WERI-Rb-1 (cell line): Measurements from ENCODE around the gene CD72.
"Not testable (repeated sequence)": the region's sequence is repeated elsewhere in the genome, so short reads cannot be mapped to it uniquely, and the experiment has no call there.

Experiments
- DNase-seq: peaks from one replicate; pipeline ENCODE4 v3.0.0-alpha.2; 2020
- H3K27ac ChIP-seq: fragments of 250-450 bp; sonication (Bioruptor Pico); 2 replicates; pipeline ENCODE4 v1.5.1; 2020; ENCODE audit warnings: mild to moderate bottlenecking, moderate library complexity
- H3K27me3 ChIP-seq: fragments of 250-450 bp; sonication (Bioruptor Pico); 2 replicates; pipeline ENCODE4 v1.5.1; 2021; ENCODE audit warnings: mild to moderate bottlenecking, low read depth, moderate library complexity; ENCODE audit not compliant: insufficient read depth, severe bottlenecking
- H3K36me3 ChIP-seq: fragments of 250-450 bp; sonication (Bioruptor Pico); 2 replicates; pipeline ENCODE4 v1.5.1; 2020; ENCODE audit warnings: mild to moderate bottlenecking, moderate library complexity
- H3K4me3 ChIP-seq: 2 replicates; pipeline ENCODE4 v1.5.1; 2011; ENCODE audit warnings: low read depth, mild to moderate bottlenecking, control low read depth, low read length
- H3K9me3 ChIP-seq: fragments of 250-450 bp; sonication (Bioruptor Pico); 2 replicates; pipeline ENCODE4 v1.5.1; 2021; ENCODE audit warnings: mild to moderate bottlenecking, moderate library complexity; ENCODE audit not compliant: severe bottlenecking
- CTCF ChIP-seq: IDR thresholded peaks from 2 replicates; pipeline ENCODE4 v1.5.1; 2011; ENCODE audit warnings: low read depth, mild to moderate bottlenecking, control low read depth, inconsistent platforms, low read length

CD72 gene

GRCh38 chr9:35599763-35600604 is 18.2 kb downstream of the CD72 start:
- Histone ChIP-seq H3K4me3 (no peak overlapping the region), H3K27me3 (no peaks in the 10 kb centered on the region), H3K9me3 (no peaks in the 10 kb centered on the region), H3K27ac (no peak overlapping the region), H3K36me3 (no peaks in the 10 kb centered on the region)
- no peak for DNase-seq
- TF ChIP-seq CTCF = peak; percentile 41; the same call in 1 of the 2 replicates

- Histone ChIP-seq H3K9me3 (no peaks in the 10 kb centered on the region), H3K27me3 (no peaks in the 10 kb centered on the region), H3K4me3 (no peak overlapping the region), H3K27ac (no peak overlapping the region), H3K36me3 (no peaks in the 10 kb centered on the region)
- TF ChIP-seq CTCF = no peak
- DNase-seq = no peak
These were observed 19.2 kb downstream of the CD72 start for GRCh38 chr9:35598866-35599590.

GRCh38 chr9:35596907-35597306 is 21.3 kb downstream of the CD72 start:
- DNase-seq, H3K27ac ChIP-seq, H3K36me3 ChIP-seq, H3K9me3 ChIP-seq, H3K4me3 ChIP-seq, H3K27me3 ChIP-seq: not testable (repeated sequence)

- H3K4me3 ChIP-seq = no peak overlapping the region
- TF ChIP-seq CTCF = no peak
These were observed 23.7 kb downstream of the CD72 start for GRCh38 chr9:35594471-35594870.

GRCh38 chr9:35593581-35593980 is 24.6 kb downstream of the CD72 start:
- TF ChIP-seq CTCF = no peak
- no peak overlapping the region for H3K27ac ChIP-seq
- H3K4me3 ChIP-seq = no peak overlapping the region

More at GRCh38 chr9:35594471-35594870, 23.7 kb downstream of the CD72 start:
- Histone ChIP-seq H3K27ac (no peak overlapping the region), H3K36me3 (no peaks in the 10 kb centered on the region), H3K27me3 (no peaks in the 10 kb centered on the region), H3K9me3 (peaks cover 9% of the 10 kb centered on the region)
- no peak for DNase-seq

GRCh38 chr9:35588506-35588905 is 29.7 kb downstream of the CD72 start:
- DNase-seq, H3K36me3 ChIP-seq, H3K27me3 ChIP-seq, H3K4me3 ChIP-seq, H3K27ac ChIP-seq, H3K9me3 ChIP-seq: not testable (repeated sequence)

More at GRCh38 chr9:35593581-35593980, 24.6 kb downstream of the CD72 start:
- no peak for DNase-seq
- Histone ChIP-seq H3K9me3 (peaks cover 9% of the 10 kb centered on the region), H3K27me3 (no peaks in the 10 kb centered on the region), H3K36me3 (no peaks in the 10 kb centered on the region)

- not testable (repeated sequence) for H3K27ac ChIP-seq, H3K27me3 ChIP-seq, DNase-seq, H3K36me3 ChIP-seq, H3K4me3 ChIP-seq, H3K9me3 ChIP-seq
These were observed 33.5 kb downstream of the CD72 start for GRCh38 chr9:35584681-35585080.

- DNase-seq, H3K4me3 ChIP-seq, H3K36me3 ChIP-seq, H3K27ac ChIP-seq, H3K9me3 ChIP-seq, H3K27me3 ChIP-seq: not testable (repeated sequence)
These were observed 34.7 kb downstream of the CD72 start for GRCh38 chr9:35583521-35583920.

- not testable (repeated sequence) for DNase-seq, H3K27ac ChIP-seq, H3K27me3 ChIP-seq, H3K36me3 ChIP-seq, H3K4me3 ChIP-seq, H3K9me3 ChIP-seq
These were observed 38.5 kb downstream of the CD72 start for GRCh38 chr9:35579659-35580227.
